Bronchial epithelial cell (primary cell): Measurements from ENCODE around the gene BCAS3. TPM values are rescaled to one million over a fixed set of nuclear protein-coding genes. Genes with fewer than 3 reads are reported as not detected.
A peak's percentile ranks its signal among the peaks of the same experiment; 100 is the strongest.

Source experiments
- DNase-seq: peaks from one replicate; pipeline ENCODE4 v3.0.0-alpha.2; 2010; ENCODE audit warnings: low read depth
- FAIRE-seq: peaks from 2 replicates; lab custom pipeline; 2011; peaks lifted over from hg19 to GRCh38; lab: Jason Lieb, UNC
- H3K27me3 ChIP-seq: 2 replicates; pipeline ENCODE4 v1.5.1; 2011; ENCODE audit warnings: low read length; ENCODE audit not compliant: control insufficient read depth, insufficient read depth
- H3K36me3 ChIP-seq: 2 replicates; pipeline ENCODE4 v1.5.1; 2011; ENCODE audit warnings: low read length; ENCODE audit not compliant: control insufficient read depth, insufficient read depth
- H3K4me3 ChIP-seq: 2 replicates; pipeline ENCODE4 v1.5.1; 2011; ENCODE audit warnings: mild to moderate bottlenecking, low read depth, low read length, control low read depth
- total RNA-seq: library from RNA; depleted of rRNA; stranded (reverse); fragments of >200 nt; gene quantifications from 2 replicates; pipeline ENCODE4 v1.2.1, GENCODE V29; 2014
- TF ChIP-seq, protein P1 (sequence below): IDR thresholded peaks from 2 replicates; pipeline ENCODE4 v1.5.1; 2011; ENCODE audit warnings: mild to moderate bottlenecking, moderate library complexity, low read length, control low read depth, inconsistent platforms; ENCODE audit not compliant: insufficient read depth, severe bottlenecking

Gene BCAS3
- total RNA-seq, 1 donor from 2014 or later, result 10.3 TPM

GRCh38 chr17:60823515-60823914 lies 145.9 kb downstream of the BCAS3 start:
- DNase-seq, result peak; percentile 30
- FAIRE-seq, result no peak
- H3K27me3 ChIP-seq, result no peaks in the 10 kb centered on the region
- TF ChIP-seq, protein P1, sequence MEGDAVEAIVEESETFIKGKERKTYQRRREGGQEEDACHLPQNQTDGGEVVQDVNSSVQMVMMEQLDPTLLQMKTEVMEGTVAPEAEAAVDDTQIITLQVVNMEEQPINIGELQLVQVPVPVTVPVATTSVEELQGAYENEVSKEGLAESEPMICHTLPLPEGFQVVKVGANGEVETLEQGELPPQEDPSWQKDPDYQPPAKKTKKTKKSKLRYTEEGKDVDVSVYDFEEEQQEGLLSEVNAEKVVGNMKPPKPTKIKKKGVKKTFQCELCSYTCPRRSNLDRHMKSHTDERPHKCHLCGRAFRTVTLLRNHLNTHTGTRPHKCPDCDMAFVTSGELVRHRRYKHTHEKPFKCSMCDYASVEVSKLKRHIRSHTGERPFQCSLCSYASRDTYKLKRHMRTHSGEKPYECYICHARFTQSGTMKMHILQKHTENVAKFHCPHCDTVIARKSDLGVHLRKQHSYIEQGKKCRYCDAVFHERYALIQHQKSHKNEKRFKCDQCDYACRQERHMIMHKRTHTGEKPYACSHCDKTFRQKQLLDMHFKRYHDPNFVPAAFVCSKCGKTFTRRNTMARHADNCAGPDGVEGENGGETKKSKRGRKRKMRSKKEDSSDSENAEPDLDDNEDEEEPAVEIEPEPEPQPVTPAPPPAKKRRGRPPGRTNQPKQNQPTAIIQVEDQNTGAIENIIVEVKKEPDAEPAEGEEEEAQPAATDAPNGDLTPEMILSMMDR, result no peak
- H3K4me3 ChIP-seq, result no peak overlapping the region
- no peaks in the 10 kb centered on the region for H3K36me3 ChIP-seq

GRCh38 chr17:60825351-60825750 lies 147.7 kb downstream of the BCAS3 start:
- no peak for FAIRE-seq
- H3K4me3 ChIP-seq, result no peak overlapping the region
- no peaks in the 10 kb centered on the region for H3K27me3 ChIP-seq
- DNase-seq, result no peak
- no peaks in the 10 kb centered on the region for H3K36me3 ChIP-seq
- TF ChIP-seq, protein P1, result no peak

GRCh38 chr17:60827943-60828342 lies 150.3 kb downstream of the BCAS3 start:
- TF ChIP-seq, protein P1, result no peak
- FAIRE-seq (no peak), DNase-seq (no peak)
- Histone ChIP-seq H3K27me3 (no peaks in the 10 kb centered on the region), H3K4me3 (no peak overlapping the region), H3K36me3 (no peaks in the 10 kb centered on the region)

GRCh38 chr17:60832151-60832585 lies 154.5 kb downstream of the BCAS3 start:
- no peak for FAIRE-seq
- no peak for DNase-seq
- TF ChIP-seq, protein P1, result no peak
- H3K27me3 ChIP-seq, result no peaks in the 10 kb centered on the region
- no peaks in the 10 kb centered on the region for H3K36me3 ChIP-seq
- no peak overlapping the region for H3K4me3 ChIP-seq

GRCh38 chr17:60832631-60833030 lies 155.0 kb downstream of the BCAS3 start:
- no peak for FAIRE-seq
- Histone ChIP-seq H3K4me3 (no peak overlapping the region), H3K36me3 (no peaks in the 10 kb centered on the region), H3K27me3 (no peaks in the 10 kb centered on the region)
- no peak for DNase-seq
- TF ChIP-seq, protein P1, result no peak

DNA sequence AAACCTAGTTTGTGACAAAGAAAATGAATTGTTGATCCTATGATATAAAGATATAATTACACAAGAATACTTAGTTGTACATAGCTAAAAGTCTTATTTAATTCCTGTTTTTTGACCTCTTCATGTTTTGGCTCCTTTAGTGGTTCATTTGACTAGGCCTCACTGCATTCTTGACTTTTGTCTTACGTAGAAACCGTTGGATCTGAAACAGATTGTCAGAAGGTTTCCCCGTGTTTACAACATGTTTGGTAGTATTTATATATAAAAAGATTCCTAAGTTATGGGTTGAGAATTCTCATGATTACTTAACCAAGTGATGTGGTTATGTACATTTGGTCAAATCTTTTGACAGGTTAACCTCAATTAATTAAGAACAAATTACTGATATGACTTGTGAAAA lies 162.8 kb downstream of the BCAS3 start:
- no peak for FAIRE-seq
- no peak for DNase-seq

More for the DNA sequence above, 162.8 kb downstream of the BCAS3 start:
- TF ChIP-seq, protein P1, result no peak
- no peaks in the 10 kb centered on the region for H3K36me3 ChIP-seq
- H3K4me3 ChIP-seq, result no peak overlapping the region
- no peaks in the 10 kb centered on the region for H3K27me3 ChIP-seq
